Activated CD8-positive, alpha-beta T cell treated with anti-CD3 and anti-CD28 coated beads for 36 hours (primary cell): Measurements from ENCODE around the gene PTPRG. TPM values are rescaled to one million over a fixed set of nuclear protein-coding genes. Genes with fewer than 3 reads are reported as not detected.

Experiments used
- ATAC-seq: fragments of 200-7000 bp; cut with Tn5 transposase; one replicate; pipeline ENCODE4 v1.10.0; 2021; ENCODE audit warnings: mild to moderate bottlenecking, moderate library complexity
- CTCF ChIA-PET: fragments of 350-600 bp; sonication (Branson Sonifier 250); formaldehyde crosslinking; loops from one replicate; lab custom pipeline; 2021; ENCODE audit warnings: antibody characterized with exemption; lab: Charles Lee
- POLR2A ChIA-PET: fragments of 350-600 bp; sonication (Branson Sonifier 250); formaldehyde crosslinking; loops from one replicate; lab custom pipeline; 2021; ENCODE audit warnings: antibody characterized with exemption; lab: Charles Lee
- DNase-seq: peaks from one replicate; pipeline ENCODE4 v3.0.0-alpha.2; 2020
- H3K27ac Mint-ChIP-seq: one replicate; pipeline ENCODE4 v1.8.0; 2021; ENCODE audit warnings: mild to moderate bottlenecking, mixed read lengths
- H3K27me3 Mint-ChIP-seq: one replicate; pipeline ENCODE4 v1.8.0; 2021; ENCODE audit warnings: mixed read lengths
- H3K36me3 Mint-ChIP-seq: one replicate; pipeline ENCODE4 v1.8.0; 2021; ENCODE audit warnings: low read depth, mixed read lengths
- H3K4me1 Mint-ChIP-seq: one replicate; pipeline ENCODE4 v1.8.0; 2021; ENCODE audit warnings: low read depth, mixed read lengths
- H3K4me3 Mint-ChIP-seq: one replicate; pipeline ENCODE4 v1.8.0; 2021; ENCODE audit warnings: mild to moderate bottlenecking, moderate library complexity, mixed read lengths
- H3K9me3 Mint-ChIP-seq: one replicate; pipeline ENCODE4 v1.8.0; 2021; ENCODE audit warnings: mixed read lengths
- intact Hi-C: fragments of 100-400 bp; cut with micrococcal nuclease; formaldehyde crosslinking; loops from one replicate; pipeline ENCODE4 v1.10.0; 2022
- total RNA-seq, 2 experiments: library from RNA; stranded (reverse); gene quantifications; one replicate each; pipeline ENCODE4 v1.2.3, GENCODE V29; 2021
- TF ChIP-seq, protein P1 (sequence below): fragments of 200-600 bp; IDR thresholded peaks from one replicate; pipeline ENCODE4 v1.8.0; 2022; ENCODE audit warnings: antibody characterized with exemption, mild to moderate bottlenecking

The PTPRG gene
- total RNA-seq, 2 experiments from 2014 or later: not detected

DNA sequence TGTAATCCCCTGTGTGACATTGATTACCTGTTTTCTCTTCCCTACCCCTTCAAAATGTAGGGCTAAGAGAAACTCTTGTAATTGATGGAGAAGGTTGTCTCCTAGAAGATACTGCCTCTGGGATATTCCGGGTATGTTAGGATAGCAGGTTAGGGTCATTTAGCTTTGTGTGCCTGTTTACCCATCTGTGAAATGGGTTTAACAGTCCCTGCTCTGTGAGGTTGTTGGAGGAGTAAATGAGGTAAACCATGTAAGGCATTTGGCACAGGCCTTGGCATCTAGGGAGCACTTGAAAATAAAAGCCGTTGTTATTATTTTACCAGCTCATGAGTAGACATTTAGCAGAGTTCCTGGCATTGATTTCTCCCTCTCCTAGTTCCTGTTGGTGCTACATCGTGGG, 16.4 kb downstream of the PTPRG start:
- DNase-seq (no peak), ATAC-seq (no peak)
- no peak overlapping the region for H3K27ac Mint-ChIP-seq
- CTCF ChIA-PET: no interaction called here
- H3K27me3 Mint-ChIP-seq: peaks cover 2% of the 10 kb centered on the region
- POLR2A ChIA-PET: no interaction called here
- H3K4me1 Mint-ChIP-seq: no peaks in the 10 kb centered on the region
- H3K4me3 Mint-ChIP-seq: no peak overlapping the region
- H3K9me3 Mint-ChIP-seq: peaks cover 2% of the 10 kb centered on the region
- intact Hi-C loops: no loop called here
- no peaks in the 10 kb centered on the region for H3K36me3 Mint-ChIP-seq
- TF ChIP-seq, protein P1, sequence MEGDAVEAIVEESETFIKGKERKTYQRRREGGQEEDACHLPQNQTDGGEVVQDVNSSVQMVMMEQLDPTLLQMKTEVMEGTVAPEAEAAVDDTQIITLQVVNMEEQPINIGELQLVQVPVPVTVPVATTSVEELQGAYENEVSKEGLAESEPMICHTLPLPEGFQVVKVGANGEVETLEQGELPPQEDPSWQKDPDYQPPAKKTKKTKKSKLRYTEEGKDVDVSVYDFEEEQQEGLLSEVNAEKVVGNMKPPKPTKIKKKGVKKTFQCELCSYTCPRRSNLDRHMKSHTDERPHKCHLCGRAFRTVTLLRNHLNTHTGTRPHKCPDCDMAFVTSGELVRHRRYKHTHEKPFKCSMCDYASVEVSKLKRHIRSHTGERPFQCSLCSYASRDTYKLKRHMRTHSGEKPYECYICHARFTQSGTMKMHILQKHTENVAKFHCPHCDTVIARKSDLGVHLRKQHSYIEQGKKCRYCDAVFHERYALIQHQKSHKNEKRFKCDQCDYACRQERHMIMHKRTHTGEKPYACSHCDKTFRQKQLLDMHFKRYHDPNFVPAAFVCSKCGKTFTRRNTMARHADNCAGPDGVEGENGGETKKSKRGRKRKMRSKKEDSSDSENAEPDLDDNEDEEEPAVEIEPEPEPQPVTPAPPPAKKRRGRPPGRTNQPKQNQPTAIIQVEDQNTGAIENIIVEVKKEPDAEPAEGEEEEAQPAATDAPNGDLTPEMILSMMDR: no peak

- Mint-ChIP-seq H3K36me3 (no peaks in the 10 kb centered on the region), H3K27ac (no peak overlapping the region), H3K27me3 (no peaks in the 10 kb centered on the region), H3K4me1 (no peaks in the 10 kb centered on the region), H3K9me3 (peaks cover 2% of the 10 kb centered on the region), H3K4me3 (no peak overlapping the region)
- intact Hi-C loops: no loop called here
- no peak for DNase-seq
- no peak for ATAC-seq
- CTCF ChIA-PET: no interaction called here
- POLR2A ChIA-PET: no interaction called here
- TF ChIP-seq, protein P1: no peak
These were observed 17.4 kb downstream of the PTPRG start for GRCh38 chr3:61578667-61579367.

DNA sequence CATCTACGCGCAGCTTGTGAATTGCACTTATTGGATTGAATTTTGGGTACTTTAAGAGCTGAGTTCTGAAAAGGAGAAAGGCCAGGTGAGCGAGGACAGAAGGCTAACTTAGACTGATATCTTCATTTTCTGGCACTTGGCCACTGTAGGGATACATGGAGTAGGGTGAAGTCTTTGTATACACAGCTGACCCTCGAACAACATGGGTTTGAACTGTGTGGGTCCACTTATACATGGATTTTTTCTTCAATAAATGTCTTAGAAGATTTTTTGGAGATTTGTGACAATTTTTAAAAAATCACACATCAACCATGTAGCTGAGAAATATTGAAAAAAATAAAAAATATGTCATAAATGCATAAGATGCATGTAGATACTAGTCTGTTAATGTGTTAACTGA, 18.3 kb downstream of the PTPRG start:
- Mint-ChIP-seq H3K4me3 (no peak overlapping the region), H3K9me3 (no peaks in the 10 kb centered on the region), H3K36me3 (no peaks in the 10 kb centered on the region), H3K27me3 (no peaks in the 10 kb centered on the region), H3K4me1 (no peaks in the 10 kb centered on the region), H3K27ac (no peak overlapping the region)
- intact Hi-C loops: no loop called here
- POLR2A ChIA-PET: no interaction called here
- no peak for DNase-seq
- CTCF ChIA-PET: no interaction called here
- TF ChIP-seq, protein P1: no peak
- no peak for ATAC-seq

DNA sequence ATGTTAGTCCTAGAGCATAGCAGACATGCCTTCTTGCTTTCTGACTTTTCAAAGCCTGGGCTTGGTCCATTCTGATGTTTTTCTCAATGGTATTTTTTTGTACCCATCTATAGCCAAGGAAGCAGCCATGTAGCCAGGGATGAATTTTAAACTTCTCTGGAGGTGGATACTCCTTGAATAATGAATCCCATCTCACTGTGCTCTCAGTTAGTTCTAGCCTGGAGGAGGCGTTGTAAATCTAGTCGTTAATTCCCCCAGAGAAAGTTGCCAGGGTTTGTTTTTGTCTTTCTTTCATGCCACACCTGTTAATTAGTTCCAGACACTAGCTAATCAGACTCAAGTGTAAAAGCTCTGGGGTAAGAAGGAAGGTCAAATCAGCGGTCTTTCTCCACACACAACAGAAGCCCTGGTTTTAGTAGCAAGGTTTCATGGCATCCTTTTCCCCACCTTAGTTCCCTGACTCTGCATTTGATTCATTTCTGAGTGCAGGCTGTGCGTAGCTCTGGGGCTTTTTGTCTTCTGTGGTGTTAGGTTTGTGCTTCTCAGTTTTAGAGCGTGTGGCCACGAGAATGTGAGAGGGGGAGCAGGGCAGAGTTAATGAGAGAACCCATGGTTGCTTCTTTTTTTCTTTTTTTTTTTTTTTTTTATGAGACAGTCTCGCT, 19.7 kb downstream of the PTPRG start:
- ATAC-seq (no peak), DNase-seq (no peak)
- intact Hi-C loops: no loop called here
- Mint-ChIP-seq H3K9me3 (no peaks in the 10 kb centered on the region), H3K36me3 (no peaks in the 10 kb centered on the region), H3K4me3 (no peak overlapping the region), H3K27me3 (no peaks in the 10 kb centered on the region), H3K27ac (no peak overlapping the region), H3K4me1 (no peaks in the 10 kb centered on the region)
- CTCF ChIA-PET: no interaction called here
- TF ChIP-seq, protein P1: no peak
- POLR2A ChIA-PET: no interaction called here

DNA sequence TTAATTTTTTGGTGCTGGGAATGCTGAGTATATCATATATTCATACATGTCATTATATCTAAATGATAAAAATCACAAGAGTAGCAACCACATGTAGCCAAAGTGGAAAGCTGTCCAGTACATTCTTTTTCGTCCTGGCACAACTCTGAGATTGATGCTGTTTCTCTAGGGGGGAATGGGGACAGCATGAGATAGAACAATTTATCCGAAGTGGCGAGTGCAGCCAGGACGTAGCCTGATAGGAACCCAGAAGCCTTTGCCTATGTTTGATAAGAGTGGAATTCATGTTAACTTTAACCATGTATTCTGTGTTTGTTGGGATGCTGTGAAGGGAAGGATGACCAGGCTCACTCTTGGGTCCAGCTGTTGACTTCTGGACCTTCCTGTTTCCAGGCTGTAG, 20.9 kb downstream of the PTPRG start:
- POLR2A ChIA-PET: no interaction called here
- CTCF ChIA-PET: no interaction called here
- intact Hi-C loops: no loop called here
- Mint-ChIP-seq H3K4me3 (no peak overlapping the region), H3K27me3 (peaks cover 3% of the 10 kb centered on the region), H3K4me1 (no peaks in the 10 kb centered on the region), H3K9me3 (no peaks in the 10 kb centered on the region), H3K27ac (no peak overlapping the region), H3K36me3 (no peaks in the 10 kb centered on the region)
- ATAC-seq (no peak), DNase-seq (no peak)
- TF ChIP-seq, protein P1: no peak
